GM23338 (cell line): ENCODE measurements around the gene TBPL1. TPM values are rescaled to one million over a fixed set of nuclear protein-coding genes. Genes with fewer than 3 reads are reported as not detected.

Source experiments
- ATAC-seq: fragments of 200-7000 bp; cut with Tn5 transposase; 3 replicates; pipeline ENCODE4 v1.9.1; 2020
- DNase-seq: peaks from one replicate; pipeline ENCODE4 v3.0.0-alpha.2; 2015; ENCODE audit warnings: low spot score
- H2AFZ ChIP-seq: fragments of 200-600 bp; sonication (generic); 2 replicates; pipeline ENCODE4 v1.8.0; 2016; ENCODE audit warnings: antibody characterized with exemption, mild to moderate bottlenecking, moderate library complexity
- H3F3A ChIP-seq: fragments of 200-600 bp; sonication (generic); replicated peaks from 2 replicates; pipeline ENCODE4 v1.8.0; 2017; ENCODE audit warnings: antibody characterized with exemption, mixed run types, low read depth
- H3K27ac ChIP-seq: fragments of 200-600 bp; sonication (generic); 2 replicates; pipeline ENCODE4 v1.6.1; 2016; ENCODE audit warnings: low read depth
- H3K27me3 ChIP-seq: fragments of 200-600 bp; sonication (generic); 2 replicates; pipeline ENCODE4 v1.8.0; 2016; ENCODE audit warnings: mild to moderate bottlenecking, mixed run types, moderate library complexity; ENCODE audit not compliant: insufficient read depth
- H3K36me3 ChIP-seq: fragments of 200-600 bp; sonication (generic); 2 replicates; pipeline ENCODE4 v1.8.0; 2016; ENCODE audit warnings: mild to moderate bottlenecking; ENCODE audit not compliant: insufficient read depth
- H3K4me1 ChIP-seq: fragments of 200-600 bp; sonication (generic); 2 replicates; pipeline ENCODE4 v1.8.0; 2016; ENCODE audit warnings: mild to moderate bottlenecking, moderate library complexity; ENCODE audit not compliant: insufficient read depth
- H3K4me2 ChIP-seq: fragments of 200-600 bp; sonication (generic); 2 replicates; pipeline ENCODE4 v1.7.1; 2017; ENCODE audit warnings: mixed run types
- H3K4me3 ChIP-seq: fragments of 200-600 bp; sonication (generic); 2 replicates; pipeline ENCODE4 v1.6.1; 2016; ENCODE audit warnings: mixed run types
- H3K79me2 ChIP-seq: fragments of 200-600 bp; sonication (generic); replicated peaks from 2 replicates; pipeline ENCODE4 v1.8.0; 2017; ENCODE audit warnings: mild to moderate bottlenecking; ENCODE audit not compliant: insufficient read depth
- H3K9me2 ChIP-seq: fragments of 200-600 bp; sonication (generic); 2 replicates; pipeline ENCODE4 v1.8.0; 2017; ENCODE audit not compliant: insufficient read depth
- H4K20me1 ChIP-seq: fragments of 200-600 bp; sonication (generic); replicated peaks from 2 replicates; pipeline ENCODE4 v1.8.0; 2017; ENCODE audit warnings: mild to moderate bottlenecking; ENCODE audit not compliant: insufficient read depth
- H3K27ac Mint-ChIP-seq: 2 replicates; pipeline ENCODE4 v1.8.0; 2020; ENCODE audit warnings: inconsistent platforms, mild to moderate bottlenecking, moderate library complexity, mixed read lengths
- H3K27me3 Mint-ChIP-seq: 3 replicates; pipeline ENCODE4 v1.8.0; 2022; ENCODE audit warnings: low read depth, mild to moderate bottlenecking, moderate library complexity, mixed read lengths, inconsistent platforms; ENCODE audit not compliant: insufficient read depth, poor library complexity
- H3K36me3 Mint-ChIP-seq: 3 replicates; pipeline ENCODE4 v1.8.0; 2021; ENCODE audit warnings: low read depth, mild to moderate bottlenecking, inconsistent platforms, moderate library complexity, mixed read lengths
- H3K4me1 Mint-ChIP-seq: 3 replicates; pipeline ENCODE4 v1.8.0; 2020; ENCODE audit warnings: mild to moderate bottlenecking, inconsistent platforms, mixed read lengths
- H3K4me3 Mint-ChIP-seq: 3 replicates; pipeline ENCODE4 v1.8.0; 2021; ENCODE audit warnings: moderate library complexity, mild to moderate bottlenecking, inconsistent platforms, mixed read lengths
- H3K9me3 Mint-ChIP-seq: 3 replicates; pipeline ENCODE4 v1.8.0; 2020; ENCODE audit warnings: moderate library complexity, mild to moderate bottlenecking, inconsistent platforms, mixed read lengths
- CREB1 ChIP-seq: fragments of 250-450 bp; sonication (Bioruptor Pico); IDR thresholded peaks from 2 replicates; pipeline ENCODE4 v1.5.0; 2020; ENCODE audit warnings: low read depth, mild to moderate bottlenecking, moderate library complexity
- EZH2 ChIP-seq: fragments of 200-600 bp; sonication (generic); IDR thresholded peaks from one replicate; pipeline ENCODE4 v1.8.0; 2017; ENCODE audit warnings: antibody characterized with exemption, mild to moderate bottlenecking, low read depth; ENCODE audit not compliant: unreplicated experiment
- NANOG ChIP-seq: IDR thresholded peaks from 2 replicates; pipeline ENCODE4 v1.6.1; 2016; ENCODE audit warnings: antibody characterized with exemption, borderline replicate concordance
- REST ChIP-seq: IDR thresholded peaks from one replicate; pipeline ENCODE4 v1.6.1; 2018; ENCODE audit warnings: antibody characterized with exemption; ENCODE audit not compliant: unreplicated experiment
- STAT1 ChIP-seq: IDR thresholded peaks from one replicate; pipeline ENCODE4 v1.6.1; 2016; ENCODE audit warnings: antibody characterized with exemption; ENCODE audit not compliant: unreplicated experiment
- ZNF114 ChIP-seq: fragments of 250-450 bp; sonication (Bioruptor Pico); IDR thresholded peaks from 2 replicates; pipeline ENCODE4 v1.5.0; 2020; ENCODE audit warnings: mild to moderate bottlenecking, moderate library complexity
- ZNF331 ChIP-seq: fragments of 250-450 bp; sonication (Bioruptor Pico); IDR thresholded peaks from 2 replicates; pipeline ENCODE4 v1.5.0; 2020; ENCODE audit warnings: low read depth, mild to moderate bottlenecking, moderate library complexity
- polyA plus RNA-seq: library from polyadenylated mRNA; unstranded; fragments of >200 nt; fragmentation: Nextera tagmentation; extraction: Ambion mirVana; gene quantifications from 2 replicates; pipeline ENCODE4 v1.2.1, GENCODE V29; 2016
- total RNA-seq: library from RNA; depleted of rRNA; stranded (reverse); fragments of >200 nt; shearing (Covaris generic); gene quantifications from 2 replicates; pipeline ENCODE4 v1.2.3, GENCODE V29; 2014
- TF ChIP-seq, protein P1 (sequence below): fragments of 250-450 bp; sonication (Bioruptor Pico); IDR thresholded peaks from 2 replicates; pipeline ENCODE4 v1.5.0; 2020; ENCODE audit warnings: mild to moderate bottlenecking, moderate library complexity
- TF ChIP-seq, protein P2 (sequence below): IDR thresholded peaks from 2 replicates; pipeline ENCODE4 v1.6.1; 2016; ENCODE audit warnings: antibody characterized with exemption

The TBPL1 gene
- total and polyA plus RNA-seq, 2 experiments from 2014 or later = 72.9 to 139 TPM

DNA sequence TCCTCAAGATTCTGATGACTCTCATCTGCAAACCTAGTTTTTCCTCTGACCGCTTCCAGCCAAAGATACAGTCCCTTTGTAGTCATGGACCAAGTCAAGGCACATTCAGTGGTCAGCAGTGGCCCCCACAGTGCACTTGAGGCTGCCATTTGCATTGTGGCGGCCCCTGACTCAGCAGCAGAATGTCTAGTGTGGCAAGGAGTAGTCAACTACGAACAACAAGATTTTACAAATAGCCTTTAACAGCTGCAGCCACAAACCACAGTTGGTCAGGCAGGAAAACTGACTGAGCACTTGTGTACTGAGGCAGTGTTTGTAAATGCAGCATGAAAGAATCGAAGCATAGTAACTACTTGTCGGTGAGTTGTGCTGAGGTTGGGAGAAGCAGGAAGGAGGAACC lies 49.8 kb downstream of the TBPL1 start:
- H3K36me3 ChIP-seq = no peaks in the 10 kb centered on the region
- no peak overlapping the region for H3K4me2 ChIP-seq
- H2AFZ ChIP-seq = no peak overlapping the region
- no peaks in the 10 kb centered on the region for H3K9me2 ChIP-seq
- Mint-ChIP-seq H3K9me3 (no peaks in the 10 kb centered on the region), H3K36me3 (no peaks in the 10 kb centered on the region), H3K27ac (no peak overlapping the region), H3K27me3 (no peaks in the 10 kb centered on the region), H3K4me1 (peaks cover 14% of the 10 kb centered on the region), H3K4me3 (no peak overlapping the region)
- H3K79me2 ChIP-seq = no peaks in the 10 kb centered on the region
- no peaks in the 10 kb centered on the region for H3F3A ChIP-seq
- H3K27ac ChIP-seq = no peak overlapping the region
- H4K20me1 ChIP-seq = no peaks in the 10 kb centered on the region
- DNase-seq (no peak), ATAC-seq (no peak)
- H3K4me1 ChIP-seq = peaks cover 5% of the 10 kb centered on the region
- TF ChIP-seq, protein P1, sequence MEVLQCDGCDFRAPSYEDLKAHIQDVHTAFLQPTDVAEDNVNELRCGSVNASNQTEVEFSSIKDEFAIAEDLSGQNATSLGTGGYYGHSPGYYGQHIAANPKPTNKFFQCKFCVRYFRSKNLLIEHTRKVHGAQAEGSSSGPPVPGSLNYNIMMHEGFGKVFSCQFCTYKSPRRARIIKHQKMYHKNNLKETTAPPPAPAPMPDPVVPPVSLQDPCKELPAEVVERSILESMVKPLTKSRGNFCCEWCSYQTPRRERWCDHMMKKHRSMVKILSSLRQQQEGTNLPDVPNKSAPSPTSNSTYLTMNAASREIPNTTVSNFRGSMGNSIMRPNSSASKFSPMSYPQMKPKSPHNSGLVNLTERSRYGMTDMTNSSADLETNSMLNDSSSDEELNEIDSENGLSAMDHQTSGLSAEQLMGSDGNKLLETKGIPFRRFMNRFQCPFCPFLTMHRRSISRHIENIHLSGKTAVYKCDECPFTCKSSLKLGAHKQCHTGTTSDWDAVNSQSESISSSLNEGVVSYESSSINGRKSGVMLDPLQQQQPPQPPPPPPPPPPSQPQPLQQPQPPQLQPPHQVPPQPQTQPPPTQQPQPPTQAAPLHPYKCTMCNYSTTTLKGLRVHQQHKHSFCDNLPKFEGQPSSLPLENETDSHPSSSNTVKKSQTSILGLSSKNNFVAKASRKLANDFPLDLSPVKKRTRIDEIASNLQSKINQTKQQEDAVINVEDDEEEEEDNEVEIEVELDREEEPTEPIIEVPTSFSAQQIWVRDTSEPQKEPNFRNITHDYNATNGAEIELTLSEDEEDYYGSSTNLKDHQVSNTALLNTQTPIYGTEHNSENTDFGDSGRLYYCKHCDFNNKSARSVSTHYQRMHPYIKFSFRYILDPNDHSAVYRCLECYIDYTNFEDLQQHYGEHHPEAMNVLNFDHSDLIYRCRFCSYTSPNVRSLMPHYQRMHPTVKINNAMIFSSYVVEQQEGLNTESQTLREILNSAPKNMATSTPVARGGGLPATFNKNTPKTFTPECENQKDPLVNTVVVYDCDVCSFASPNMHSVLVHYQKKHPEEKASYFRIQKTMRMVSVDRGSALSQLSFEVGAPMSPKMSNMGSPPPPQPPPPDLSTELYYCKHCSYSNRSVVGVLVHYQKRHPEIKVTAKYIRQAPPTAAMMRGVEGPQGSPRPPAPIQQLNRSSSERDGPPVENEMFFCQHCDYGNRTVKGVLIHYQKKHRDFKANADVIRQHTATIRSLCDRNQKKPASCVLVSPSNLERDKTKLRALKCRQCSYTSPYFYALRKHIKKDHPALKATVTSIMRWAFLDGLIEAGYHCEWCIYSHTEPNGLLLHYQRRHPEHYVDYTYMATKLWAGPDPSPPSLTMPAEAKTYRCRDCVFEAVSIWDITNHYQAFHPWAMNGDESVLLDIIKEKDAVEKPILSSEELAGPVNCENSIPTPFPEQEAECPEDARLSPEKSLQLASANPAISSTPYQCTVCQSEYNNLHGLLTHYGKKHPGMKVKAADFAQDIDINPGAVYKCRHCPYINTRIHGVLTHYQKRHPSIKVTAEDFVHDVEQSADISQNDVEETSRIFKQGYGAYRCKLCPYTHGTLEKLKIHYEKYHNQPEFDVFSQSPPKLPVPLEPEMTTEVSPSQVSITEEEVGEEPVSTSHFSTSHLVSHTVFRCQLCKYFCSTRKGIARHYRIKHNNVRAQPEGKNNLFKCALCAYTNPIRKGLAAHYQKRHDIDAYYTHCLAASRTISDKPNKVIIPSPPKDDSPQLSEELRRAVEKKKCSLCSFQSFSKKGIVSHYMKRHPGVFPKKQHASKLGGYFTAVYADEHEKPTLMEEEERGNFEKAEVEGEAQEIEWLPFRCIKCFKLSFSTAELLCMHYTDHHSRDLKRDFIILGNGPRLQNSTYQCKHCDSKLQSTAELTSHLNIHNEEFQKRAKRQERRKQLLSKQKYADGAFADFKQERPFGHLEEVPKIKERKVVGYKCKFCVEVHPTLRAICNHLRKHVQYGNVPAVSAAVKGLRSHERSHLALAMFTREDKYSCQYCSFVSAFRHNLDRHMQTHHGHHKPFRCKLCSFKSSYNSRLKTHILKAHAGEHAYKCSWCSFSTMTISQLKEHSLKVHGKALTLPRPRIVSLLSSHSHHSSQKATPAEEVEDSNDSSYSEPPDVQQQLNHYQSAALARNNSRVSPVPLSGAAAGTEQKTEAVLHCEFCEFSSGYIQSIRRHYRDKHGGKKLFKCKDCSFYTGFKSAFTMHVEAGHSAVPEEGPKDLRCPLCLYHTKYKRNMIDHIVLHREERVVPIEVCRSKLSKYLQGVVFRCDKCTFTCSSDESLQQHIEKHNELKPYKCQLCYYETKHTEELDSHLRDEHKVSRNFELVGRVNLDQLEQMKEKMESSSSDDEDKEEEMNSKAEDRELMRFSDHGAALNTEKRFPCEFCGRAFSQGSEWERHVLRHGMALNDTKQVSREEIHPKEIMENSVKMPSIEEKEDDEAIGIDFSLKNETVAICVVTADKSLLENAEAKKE (CRISPR knock-in tag) = no peak
- TF ChIP-seq REST (no peak), STAT1 (no peak), ZNF331 (CRISPR knock-in tag) (no peak), CREB1 (no peak), NANOG (no peak), ZNF114 (CRISPR knock-in tag) (no peak), EZH2 (no peak)
- TF ChIP-seq, protein P2, sequence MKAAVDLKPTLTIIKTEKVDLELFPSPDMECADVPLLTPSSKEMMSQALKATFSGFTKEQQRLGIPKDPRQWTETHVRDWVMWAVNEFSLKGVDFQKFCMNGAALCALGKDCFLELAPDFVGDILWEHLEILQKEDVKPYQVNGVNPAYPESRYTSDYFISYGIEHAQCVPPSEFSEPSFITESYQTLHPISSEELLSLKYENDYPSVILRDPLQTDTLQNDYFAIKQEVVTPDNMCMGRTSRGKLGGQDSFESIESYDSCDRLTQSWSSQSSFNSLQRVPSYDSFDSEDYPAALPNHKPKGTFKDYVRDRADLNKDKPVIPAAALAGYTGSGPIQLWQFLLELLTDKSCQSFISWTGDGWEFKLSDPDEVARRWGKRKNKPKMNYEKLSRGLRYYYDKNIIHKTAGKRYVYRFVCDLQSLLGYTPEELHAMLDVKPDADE = no peak
- H3K27me3 ChIP-seq = no peaks in the 10 kb centered on the region
- H3K4me3 ChIP-seq = no peak overlapping the region
